Stimulated activated naive B cell treated with anti-CD40 and anti-IgM and Interleukin-4, amounts not matched to agents 10 μg/mL and 1 μg/mL and 100 μg/mL, for 72 hours (primary cell): ENCODE results near the gene HES6.
A peak's percentile ranks its signal among the peaks of the same experiment; 100 is the strongest.

Experiments used
- ATAC-seq, 2 donors: fragments of 150-1000 bp; cut with Tn5 transposase; replicated peaks; 2 replicates each; pipeline ENCODE4 v1.10.0; 2021; ENCODE audit warnings: moderate library complexity in 1 of 2
- DNase-seq: peaks from one replicate; pipeline ENCODE4 v3.0.0; 2021
- H3K27ac Mint-ChIP-seq: one replicate; pipeline ENCODE4 v1.8.0; 2022; ENCODE audit warnings: mild to moderate bottlenecking, mixed read lengths
- H3K27me3 Mint-ChIP-seq, 2 donors: one replicate each; pipeline ENCODE4 v1.8.0; 2022; ENCODE audit warnings: mixed read lengths in 2 of 2
- H3K36me3 Mint-ChIP-seq, 2 donors: one replicate each; pipeline ENCODE4 v1.8.0; 2022; ENCODE audit warnings: mixed read lengths in 2 of 2, mild to moderate bottlenecking in 1 of 2
- H3K4me1 Mint-ChIP-seq, 2 donors: one replicate each; pipeline ENCODE4 v1.8.0; 2022; ENCODE audit warnings: mixed read lengths in 2 of 2, mild to moderate bottlenecking in 1 of 2
- H3K4me3 Mint-ChIP-seq, 2 donors: one replicate each; pipeline ENCODE4 v1.8.0; 2022; ENCODE audit warnings: mild to moderate bottlenecking in 2 of 2, mixed read lengths in 2 of 2, moderate library complexity in 1 of 2
- H3K9me3 Mint-ChIP-seq, 2 donors: one replicate each; pipeline ENCODE4 v1.8.0; 2022; ENCODE audit warnings: mixed read lengths in 2 of 2, mild to moderate bottlenecking in 1 of 2

Gene HES6

GRCh38 chr2:238238766-238239542 is 884 bp downstream of the HES6 start:
- peak overlapping the region; percentile 55 to 65 for H3K4me3 Mint-ChIP-seq
- H3K27me3 Mint-ChIP-seq = peaks cover 22 to 23% of the 10 kb centered on the region in 2 donors
- H3K9me3 Mint-ChIP-seq = peaks cover 0 to under 1% of the 10 kb centered on the region in 2 donors
- DNase-seq (no peak), ATAC-seq (peak; percentile 13 to 44)
- H3K27ac Mint-ChIP-seq = no peak overlapping the region
- peaks cover 0 to 8% of the 10 kb centered on the region in 2 donors for H3K36me3 Mint-ChIP-seq
- peaks cover 10 to 26% of the 10 kb centered on the region in 2 donors for H3K4me1 Mint-ChIP-seq

DNA sequence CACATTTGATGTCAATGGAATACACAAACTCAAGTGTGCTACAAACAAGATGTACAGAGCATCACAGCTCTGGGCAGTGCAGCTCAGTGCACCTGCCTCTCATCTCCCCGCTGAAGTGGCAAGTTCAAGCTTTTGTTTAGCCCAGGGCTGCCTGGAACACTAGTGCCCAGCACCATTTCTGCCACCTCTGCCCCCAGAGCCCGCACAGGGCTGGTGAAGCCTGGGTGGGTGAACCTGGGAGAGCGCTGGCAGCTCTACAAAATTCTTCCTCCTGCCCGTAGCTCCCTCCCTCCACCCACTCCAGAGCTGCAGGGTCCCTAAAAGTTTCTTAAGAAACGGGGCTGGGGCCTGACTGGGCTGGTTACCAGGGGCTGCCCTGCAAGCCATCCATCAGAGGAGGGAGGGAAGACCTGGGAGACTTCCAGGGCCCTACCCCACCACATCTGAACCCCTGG is 1.5 kb downstream of the HES6 start:
- Mint-ChIP-seq H3K9me3 (peaks cover 0 to 1% of the 10 kb centered on the region in 2 donors), H3K27ac (no peak overlapping the region), H3K4me1 (peaks cover 12 to 26% of the 10 kb centered on the region in 2 donors), H3K36me3 (peaks cover 0 to 4% of the 10 kb centered on the region in 2 donors), H3K27me3 (peaks cover 23 to 28% of the 10 kb centered on the region in 2 donors), H3K4me3 (peak overlapping the region; percentile 55 to 65)
- DNase-seq (no peak), ATAC-seq (no peak)

GRCh38 chr2:238237431-238238135 is 2.3 kb downstream of the HES6 start:
- H3K27me3 Mint-ChIP-seq = peaks cover 23 to 28% of the 10 kb centered on the region in 2 donors
- H3K36me3 Mint-ChIP-seq = peaks cover 0 to 1% of the 10 kb centered on the region in 2 donors
- no peak overlapping the region for H3K4me3 Mint-ChIP-seq
- no peak for DNase-seq
- H3K27ac Mint-ChIP-seq = no peak overlapping the region
- peaks cover 12 to 26% of the 10 kb centered on the region in 2 donors for H3K4me1 Mint-ChIP-seq
- H3K9me3 Mint-ChIP-seq = peaks cover 0 to 1% of the 10 kb centered on the region in 2 donors
- no peak for ATAC-seq

DNA sequence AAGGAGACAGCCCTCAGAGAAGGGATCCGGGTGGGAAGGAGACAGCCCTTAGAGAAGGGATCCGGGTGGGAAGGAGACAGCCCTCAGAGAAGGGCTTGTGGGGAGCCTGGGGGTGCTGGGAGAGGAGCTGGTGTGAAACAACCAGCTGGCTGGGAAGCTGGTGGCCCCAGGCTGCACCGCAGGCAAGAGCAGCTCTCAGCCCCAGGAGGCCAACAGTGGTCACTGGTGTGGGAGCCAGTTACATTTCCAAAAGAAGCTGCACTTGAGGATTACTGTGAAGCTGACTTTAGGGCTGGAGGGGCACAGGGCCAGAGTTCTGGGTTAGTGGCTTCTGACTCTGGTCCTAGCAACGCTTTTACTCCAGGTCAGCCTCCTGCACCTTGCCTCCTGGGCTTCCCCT is 3.3 kb downstream of the HES6 start:
- H3K27me3 Mint-ChIP-seq = peaks cover 23 to 28% of the 10 kb centered on the region in 2 donors
- no peak for DNase-seq
- ATAC-seq = no peak
- H3K4me1 Mint-ChIP-seq = peaks cover 12 to 27% of the 10 kb centered on the region in 2 donors
- peaks cover 0 to 8% of the 10 kb centered on the region in 2 donors for H3K36me3 Mint-ChIP-seq
- H3K27ac Mint-ChIP-seq = no peak overlapping the region
- H3K9me3 Mint-ChIP-seq = peaks cover 0 to 3% of the 10 kb centered on the region in 2 donors
- H3K4me3 Mint-ChIP-seq = no peak overlapping the region

GRCh38 chr2:238235856-238236255 is 4.0 kb downstream of the HES6 start:
- Mint-ChIP-seq H3K4me1 (peaks cover 12 to 28% of the 10 kb centered on the region in 2 donors), H3K4me3 (no peak overlapping the region), H3K36me3 (peaks cover 0 to 9% of the 10 kb centered on the region in 2 donors), H3K27me3 (peaks cover 23 to 28% of the 10 kb centered on the region in 2 donors), H3K9me3 (peaks cover 0 to 3% of the 10 kb centered on the region in 2 donors), H3K27ac (no peak overlapping the region)
- ATAC-seq (no peak), DNase-seq (no peak)

GRCh38 chr2:238235331-238235732 is 4.5 kb downstream of the HES6 start:
- H3K4me1 Mint-ChIP-seq = peaks cover 17 to 32% of the 10 kb centered on the region in 2 donors
- H3K36me3 Mint-ChIP-seq = peaks cover 4 to 9% of the 10 kb centered on the region in 2 donors
- DNase-seq (no peak), ATAC-seq (no peak)
- H3K27ac Mint-ChIP-seq = no peak overlapping the region
- peaks cover 0 to 3% of the 10 kb centered on the region in 2 donors for H3K9me3 Mint-ChIP-seq
- peak overlapping the region in 1 of 2 donors; percentile 3 for H3K4me3 Mint-ChIP-seq
- H3K27me3 Mint-ChIP-seq = peaks cover 21 to 30% of the 10 kb centered on the region in 2 donors

DNA sequence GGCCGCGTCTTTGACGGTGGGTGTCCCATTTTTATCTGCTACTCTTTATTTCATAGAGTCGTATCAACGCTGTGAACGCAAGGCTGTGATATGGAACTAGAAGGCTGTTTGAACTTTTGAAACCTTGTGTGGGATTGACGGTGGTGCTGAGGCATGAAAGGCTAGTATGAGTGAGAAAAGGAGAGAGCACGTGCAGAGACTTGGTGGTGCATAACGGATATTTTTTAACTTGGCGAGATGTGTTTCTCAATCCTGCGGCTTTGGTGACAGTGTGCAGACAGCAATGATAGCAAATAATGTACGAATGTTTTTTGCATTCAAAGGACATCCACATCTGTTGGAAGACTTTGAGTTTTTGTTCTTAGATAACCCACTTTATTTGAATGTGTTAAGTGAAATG is 6.2 kb downstream of the HES6 start:
- Mint-ChIP-seq H3K4me1 (peaks cover 16 to 29% of the 10 kb centered on the region in 2 donors), H3K36me3 (peaks cover 12 to 14% of the 10 kb centered on the region in 2 donors), H3K27ac (no peak overlapping the region), H3K4me3 (peak overlapping the region in 1 of 2 donors; percentile 45), H3K9me3 (peaks cover 0 to 3% of the 10 kb centered on the region in 2 donors), H3K27me3 (peaks cover 17 to 28% of the 10 kb centered on the region in 2 donors)
- no peak for DNase-seq
- no peak for ATAC-seq

GRCh38 chr2:238231809-238232208 is 8.0 kb downstream of the HES6 start:
- no peak for DNase-seq
- ATAC-seq = no peak
- Mint-ChIP-seq H3K27me3 (peaks cover 17 to 28% of the 10 kb centered on the region in 2 donors), H3K4me1 (peaks cover 17 to 25% of the 10 kb centered on the region in 2 donors), H3K4me3 (peak overlapping the region; percentile 83 to 90), H3K36me3 (peaks cover 20 to 26% of the 10 kb centered on the region in 2 donors), H3K9me3 (peaks cover 0 to 3% of the 10 kb centered on the region in 2 donors), H3K27ac (peak overlapping the region; percentile 92)

- Mint-ChIP-seq H3K27ac (peak overlapping the region; percentile 92), H3K4me1 (peaks cover 20 to 29% of the 10 kb centered on the region in 2 donors), H3K36me3 (peaks cover 22 to 31% of the 10 kb centered on the region in 2 donors), H3K9me3 (peaks cover 0 to 3% of the 10 kb centered on the region in 2 donors), H3K4me3 (peak overlapping the region; percentile 83 to 90), H3K27me3 (peaks cover 15 to 26% of the 10 kb centered on the region in 2 donors)
- DNase-seq = peak; percentile 71
- peak; percentile 87 to 90 for ATAC-seq
Measured at GRCh38 chr2:238231251-238231793, 8.5 kb downstream of the HES6 start.

DNA sequence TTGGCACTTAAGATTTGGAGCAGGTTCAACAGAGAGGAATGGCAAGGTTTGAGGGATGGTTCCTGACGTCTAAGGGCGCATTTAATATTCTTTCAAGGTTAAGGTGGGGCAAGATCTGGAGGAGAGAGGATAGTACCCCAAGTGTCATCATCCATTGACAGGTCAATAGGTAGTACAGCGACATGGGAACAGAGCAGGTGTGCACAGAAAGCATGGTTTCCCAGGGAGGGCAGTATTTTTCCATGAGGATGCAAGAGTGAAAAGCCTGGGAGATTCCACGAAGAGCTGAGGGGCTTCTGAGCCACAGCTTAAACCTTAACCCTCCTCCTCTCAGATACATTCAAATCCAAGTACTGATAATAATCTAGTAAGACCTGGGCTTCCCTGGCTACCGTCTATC is 9.1 kb downstream of the HES6 start:
- H3K27me3 Mint-ChIP-seq = peaks cover 9 to 20% of the 10 kb centered on the region in 2 donors
- H3K4me3 Mint-ChIP-seq = peak overlapping the region; percentile 83 to 90
- ATAC-seq = no peak
- peaks cover 0 to 3% of the 10 kb centered on the region in 2 donors for H3K9me3 Mint-ChIP-seq
- DNase-seq = no peak
- no peak overlapping the region for H3K27ac Mint-ChIP-seq
- peaks cover 27 to 34% of the 10 kb centered on the region in 2 donors for H3K36me3 Mint-ChIP-seq
- peaks cover 21 to 35% of the 10 kb centered on the region in 2 donors for H3K4me1 Mint-ChIP-seq

GRCh38 chr2:238228700-238229099 is 11.1 kb downstream of the HES6 start:
- H3K27ac Mint-ChIP-seq = no peak overlapping the region
- H3K4me3 Mint-ChIP-seq = no peak overlapping the region
- no peak for ATAC-seq
- H3K27me3 Mint-ChIP-seq = peaks cover 0 to 8% of the 10 kb centered on the region in 2 donors
- peaks cover 13 to 34% of the 10 kb centered on the region in 2 donors for H3K4me1 Mint-ChIP-seq
- no peak for DNase-seq
- peaks cover 0 to 1% of the 10 kb centered on the region in 2 donors for H3K9me3 Mint-ChIP-seq
- peaks cover 36 to 40% of the 10 kb centered on the region in 2 donors for H3K36me3 Mint-ChIP-seq

DNA sequence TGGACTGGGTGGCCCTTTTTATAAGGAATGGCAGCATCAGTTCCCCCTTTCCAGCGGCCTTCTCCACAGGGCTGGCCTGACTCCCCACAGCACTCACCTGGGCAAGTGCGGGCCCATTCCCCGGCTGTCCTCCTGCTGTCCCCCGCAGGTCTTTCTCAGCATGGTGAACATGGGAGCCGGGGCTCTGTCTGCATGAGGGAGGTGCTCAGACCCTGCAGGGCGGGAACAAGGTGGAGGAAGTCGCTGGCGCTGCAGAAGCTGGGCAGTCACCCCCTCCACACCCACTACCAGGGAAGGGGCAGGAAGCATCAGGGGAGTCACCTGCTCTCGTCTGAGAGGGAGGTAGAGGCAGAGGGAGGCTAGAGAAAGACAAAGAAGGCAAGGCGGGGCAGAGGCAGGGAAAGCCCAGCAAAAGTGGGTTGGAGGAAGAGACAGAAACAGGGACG is 12.2 kb downstream of the HES6 start:
- peaks cover 0 to 1% of the 10 kb centered on the region in 2 donors for H3K9me3 Mint-ChIP-seq
- peaks cover 0 to 5% of the 10 kb centered on the region in 2 donors for H3K27me3 Mint-ChIP-seq
- H3K4me1 Mint-ChIP-seq = peaks cover 11 to 34% of the 10 kb centered on the region in 2 donors
- DNase-seq (no peak), ATAC-seq (no peak)
- H3K36me3 Mint-ChIP-seq = peaks cover 36 to 44% of the 10 kb centered on the region in 2 donors
- no peak overlapping the region for H3K4me3 Mint-ChIP-seq
- H3K27ac Mint-ChIP-seq = no peak overlapping the region

- Mint-ChIP-seq H3K4me3 (no peak overlapping the region), H3K27ac (no peak overlapping the region), H3K9me3 (no peaks in the 10 kb centered on the region), H3K4me1 (peaks cover 11 to 34% of the 10 kb centered on the region in 2 donors), H3K27me3 (peaks cover 0 to 5% of the 10 kb centered on the region in 2 donors), H3K36me3 (peaks cover 32 to 44% of the 10 kb centered on the region in 2 donors)
- DNase-seq (no peak), ATAC-seq (no peak)
Measured at GRCh38 chr2:238226698-238227586, 12.9 kb downstream of the HES6 start.
